Mesodermal cell (in vitro differentiated cells): ENCODE results near the gene LRRC37B.
"Not testable (repeated sequence)": the region's sequence is repeated elsewhere in the genome, so short reads cannot be mapped to it uniquely, and the experiment has no call there.

Experiments used
- H3K27ac ChIP-seq: 2 replicates; pipeline ENCODE4 v1.7.0; 2013; ENCODE audit warnings: mild to moderate bottlenecking, low read depth, low read length, moderate library complexity; ENCODE audit not compliant: severe bottlenecking
- H3K36me3 ChIP-seq: 2 replicates; pipeline ENCODE4 v1.7.1; 2013; ENCODE audit warnings: mild to moderate bottlenecking, low read length, moderate library complexity; ENCODE audit not compliant: control insufficient read depth, insufficient read depth
- H3K4me1 ChIP-seq: one replicate; pipeline ENCODE4 v1.7.1; 2013; ENCODE audit warnings: mild to moderate bottlenecking, low read length; ENCODE audit not compliant: insufficient read depth, control insufficient read depth, poor library complexity, severe bottlenecking
- H3K4me3 ChIP-seq: 2 replicates; pipeline ENCODE4 v1.7.0; 2013; ENCODE audit warnings: low read length, control low read depth, mild to moderate bottlenecking; ENCODE audit not compliant: insufficient read depth, poor library complexity, severe bottlenecking; ENCODE audit errors: extremely low read depth
- H3K9me3 ChIP-seq: 2 replicates; pipeline ENCODE4 v1.7.1; 2013; ENCODE audit warnings: mild to moderate bottlenecking, low read length, moderate library complexity; ENCODE audit not compliant: control insufficient read depth
- WGBS, 2 experiments: methylation state at CpG; one replicate each; pipeline ENCODE4 v1.1.5; 2013; ENCODE audit warnings: missing lambda C conversion rate in 2 of 2; ENCODE audit not compliant: insufficient coverage in 2 of 2; 5-methylcytosine and 5-hydroxymethylcytosine counted together

The LRRC37B gene

GRCh38 chr17:32010114-32010513 lies 2.9 kb downstream of the LRRC37B start:
- no peaks in the 10 kb centered on the region for H3K4me1 ChIP-seq

DNA sequence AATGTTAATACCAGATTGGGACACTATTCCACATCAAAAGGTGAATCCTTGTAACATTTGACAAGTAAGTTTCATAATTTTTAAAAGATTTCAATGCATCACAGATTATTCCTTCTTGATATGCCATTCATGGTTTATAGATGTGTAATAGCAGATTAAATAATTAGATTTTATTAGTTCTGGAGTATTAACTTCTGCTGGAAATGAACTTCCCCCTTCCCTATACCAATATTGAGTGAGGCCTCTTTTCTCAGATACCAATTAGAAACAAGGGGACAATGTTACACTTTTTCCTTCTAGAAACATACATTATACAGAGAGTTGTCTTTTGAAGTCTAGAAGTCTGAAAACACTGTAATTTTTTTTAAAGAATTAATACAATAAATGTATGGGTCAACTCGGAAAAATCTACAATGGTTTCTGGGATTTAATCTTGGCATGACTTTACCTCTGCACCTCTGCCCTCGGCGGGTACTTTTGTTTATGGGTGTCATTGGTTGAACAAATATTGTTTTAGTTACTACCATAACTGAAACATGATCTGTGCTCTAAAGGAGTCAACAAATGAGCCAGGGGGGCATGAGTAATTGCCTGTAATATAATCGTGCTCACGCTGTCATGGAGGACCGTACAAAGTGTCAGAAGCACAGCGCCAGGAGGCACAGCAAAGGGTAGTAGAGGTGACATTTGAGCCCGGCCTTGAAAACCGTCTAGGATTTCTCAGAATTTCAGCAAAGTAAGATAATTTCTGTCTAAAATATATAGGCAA lies 8.2 kb downstream of the LRRC37B start:
- H3K9me3 ChIP-seq: no peaks in the 10 kb centered on the region
- 94% methylated on average over 4 of the region's 9 CpGs; no CpG with 5 or more reads in 1 of the 2 experiments for WGBS, 2 experiments
- H3K36me3 ChIP-seq: no peaks in the 10 kb centered on the region
- no peak overlapping the region for H3K4me3 ChIP-seq
- no peak overlapping the region for H3K27ac ChIP-seq
- H3K4me1 ChIP-seq: no peaks in the 10 kb centered on the region

More at GRCh38 chr17:32010114-32010513, 2.9 kb downstream of the LRRC37B start:
- WGBS, 2 experiments: no CpG with 5 or more reads among the region's 4 CpGs
- Histone ChIP-seq H3K36me3 (no peaks in the 10 kb centered on the region), H3K27ac (no peak overlapping the region), H3K4me3 (no peak overlapping the region), H3K9me3 (no peaks in the 10 kb centered on the region)

DNA sequence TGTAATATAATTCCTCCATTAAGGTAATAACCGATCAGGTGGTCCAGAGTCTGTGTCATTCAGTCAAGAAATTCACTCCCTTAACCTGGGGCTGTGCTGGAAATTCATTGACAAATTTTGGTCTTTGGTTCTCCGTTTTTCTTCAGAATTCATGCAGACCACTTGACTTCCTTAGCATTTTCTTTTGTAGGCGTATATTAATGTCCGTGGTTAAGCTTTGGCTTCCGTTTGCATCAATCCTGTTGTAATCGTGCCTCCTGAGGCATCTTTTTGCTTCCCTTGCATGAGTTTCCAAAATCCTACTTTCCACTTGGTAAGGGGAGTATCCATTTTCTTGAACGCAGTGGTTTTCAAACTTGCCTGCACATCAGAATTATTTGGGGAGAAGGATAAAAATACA lies 9.0 kb downstream of the LRRC37B start:
- WGBS, 2 experiments: 74 to 86% methylated on average over 2 to 5 of the region's 7 CpGs
- no peaks in the 10 kb centered on the region for H3K9me3 ChIP-seq
- H3K4me3 ChIP-seq: no peak overlapping the region
- H3K4me1 ChIP-seq: no peaks in the 10 kb centered on the region
- peaks cover 2% of the 10 kb centered on the region for H3K36me3 ChIP-seq
- no peak overlapping the region for H3K27ac ChIP-seq

DNA sequence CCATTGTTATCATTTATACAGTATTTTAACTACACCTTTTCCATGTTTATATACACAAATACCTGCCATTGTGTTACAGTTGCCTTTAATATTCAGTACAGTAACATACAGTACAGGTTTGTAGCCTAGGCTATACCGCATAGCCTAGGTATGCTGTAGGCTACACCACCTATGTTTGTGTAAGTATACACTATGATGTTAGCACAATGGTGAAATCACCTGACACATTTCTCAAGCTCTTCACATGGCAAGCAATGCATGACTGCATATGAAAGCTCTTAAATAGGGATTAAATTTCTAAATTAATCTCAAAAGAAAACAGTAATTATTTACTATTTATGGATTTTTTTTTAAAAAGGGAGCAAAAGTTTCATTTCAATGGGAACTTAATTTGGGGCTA lies 12.0 kb downstream of the LRRC37B start:
- Histone ChIP-seq H3K36me3 (peaks cover 7% of the 10 kb centered on the region), H3K4me1 (no peaks in the 10 kb centered on the region), H3K27ac (no peak overlapping the region), H3K4me3 (no peak overlapping the region), H3K9me3 (no peaks in the 10 kb centered on the region)
- WGBS, 2 experiments: 100% methylated on average over 1 of the region's 1 CpG; no CpG with 5 or more reads in 1 of the 2 experiments

- peaks cover 7% of the 10 kb centered on the region for H3K36me3 ChIP-seq
- 89 to 94% methylated on average over 11 to 14 of the region's 16 CpGs for WGBS, 2 experiments
These were observed 13.9 kb downstream of the LRRC37B start for GRCh38 chr17:32020943-32021614.

DNA sequence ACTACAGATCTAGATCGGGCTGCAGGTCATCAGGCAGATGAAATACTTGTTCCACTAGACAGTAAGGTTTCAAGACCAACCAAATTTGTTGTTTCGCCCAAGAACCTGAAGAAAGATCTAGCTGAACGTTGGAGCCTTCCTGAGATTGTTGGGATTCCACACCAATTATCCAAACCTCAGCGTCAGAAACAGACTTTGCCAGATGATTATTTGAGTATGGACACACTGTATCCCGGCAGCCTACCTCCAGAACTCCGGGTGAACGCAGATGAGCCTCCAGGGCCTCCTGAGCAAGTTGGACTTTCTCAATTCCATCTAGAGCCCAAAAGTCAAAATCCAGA lies 14.4 kb downstream of the LRRC37B start:
- no peak overlapping the region for H3K4me3 ChIP-seq
- H3K36me3 ChIP-seq: peaks cover 7% of the 10 kb centered on the region
- 95% methylated on average over 4 to 7 of the region's 7 CpGs for WGBS, 2 experiments
- no peaks in the 10 kb centered on the region for H3K4me1 ChIP-seq
- H3K9me3 ChIP-seq: no peaks in the 10 kb centered on the region
- H3K27ac ChIP-seq: no peak overlapping the region

More at GRCh38 chr17:32020943-32021614, 13.9 kb downstream of the LRRC37B start:
- Histone ChIP-seq H3K9me3 (no peaks in the 10 kb centered on the region), H3K4me3 (no peak overlapping the region), H3K4me1 (no peaks in the 10 kb centered on the region), H3K27ac (no peak overlapping the region)

DNA sequence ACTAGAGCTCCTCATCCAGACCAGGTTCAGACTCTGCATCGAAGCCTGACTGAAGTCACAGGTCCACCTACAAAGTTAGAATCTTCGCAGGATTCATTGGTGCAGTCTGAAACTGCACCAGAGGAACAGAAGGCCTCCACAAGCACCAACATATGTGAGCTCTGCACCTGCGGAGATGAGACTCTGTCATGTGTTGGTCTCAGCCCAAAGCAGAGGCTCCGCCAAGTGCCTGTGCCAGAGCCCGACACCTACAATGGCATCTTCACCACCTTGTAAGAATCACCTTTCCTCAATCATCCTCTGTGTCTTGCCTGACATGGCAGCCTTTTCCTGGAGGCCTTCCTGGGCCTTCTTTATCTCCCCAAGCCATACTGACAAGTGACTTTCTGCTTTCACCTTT lies 15.4 kb downstream of the LRRC37B start:
- H3K9me3 ChIP-seq, H3K27ac ChIP-seq, H3K4me3 ChIP-seq, H3K4me1 ChIP-seq, H3K36me3 ChIP-seq: not testable (repeated sequence)
- WGBS, 2 experiments: 96 to 100% methylated on average over 2 to 3 of the region's 5 CpGs

DNA sequence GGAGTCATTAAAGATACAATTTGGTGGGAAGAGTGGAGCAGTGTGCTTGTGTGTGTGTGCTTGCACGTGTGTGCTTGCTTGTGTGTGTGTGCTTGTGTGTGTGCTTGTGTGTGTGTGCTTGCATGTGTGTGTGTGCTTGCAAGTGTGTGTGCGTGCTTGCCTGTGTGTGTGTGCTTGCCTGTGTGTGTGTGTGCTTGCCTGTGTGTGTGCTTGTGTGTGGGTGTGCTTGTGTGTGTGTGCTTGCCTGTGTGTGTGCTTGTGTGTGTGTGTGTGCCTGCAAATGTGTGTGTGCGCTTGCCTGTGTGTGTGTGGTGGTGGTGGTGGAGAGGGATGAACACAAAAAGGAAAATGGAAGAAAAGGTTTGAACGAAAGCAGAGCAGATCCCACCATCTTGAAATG lies 20.1 kb downstream of the LRRC37B start:
- not testable (repeated sequence) for H3K27ac ChIP-seq, H3K4me1 ChIP-seq, H3K36me3 ChIP-seq, H3K4me3 ChIP-seq, H3K9me3 ChIP-seq
- 43 to 73% methylated on average over 1 to 3 of the region's 4 CpGs for WGBS, 2 experiments

DNA sequence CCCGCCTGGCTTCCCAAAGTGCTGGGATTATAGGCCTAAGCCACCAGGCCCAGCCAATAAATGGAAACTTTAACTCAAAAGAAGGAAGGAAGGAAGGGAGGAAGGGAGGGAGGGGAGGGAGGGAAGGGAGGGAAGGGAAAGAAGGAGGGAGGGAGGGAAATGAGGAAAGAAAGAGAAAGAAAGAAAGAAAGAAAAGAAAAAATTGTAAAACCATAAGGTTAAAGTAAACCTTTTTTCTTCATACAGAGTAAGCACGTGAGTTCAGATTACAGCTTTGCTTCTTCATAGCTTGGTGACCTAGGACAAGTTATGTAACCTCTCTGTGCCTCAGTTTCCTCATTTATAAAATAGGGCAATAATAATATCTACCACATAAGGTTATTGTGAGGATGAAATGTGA lies 26.0 kb downstream of the LRRC37B start:
- Histone ChIP-seq H3K36me3 (peaks cover 20% of the 10 kb centered on the region), H3K9me3 (no peaks in the 10 kb centered on the region), H3K27ac (no peak overlapping the region), H3K4me3 (no peak overlapping the region), H3K4me1 (no peaks in the 10 kb centered on the region)
- WGBS, 2 experiments: no CpG with 5 or more reads among the region's 2 CpGs

GRCh38 chr17:32033812-32034211 lies 26.6 kb downstream of the LRRC37B start:
- not testable (repeated sequence) for H3K27ac ChIP-seq, H3K4me1 ChIP-seq, H3K9me3 ChIP-seq, H3K4me3 ChIP-seq
- 80% methylated on average over 1 of the region's 1 CpG; no CpG with 5 or more reads in 1 of the 2 experiments for WGBS, 2 experiments
- H3K36me3 ChIP-seq: peaks cover 20% of the 10 kb centered on the region

GRCh38 chr17:32040246-32040645 lies 33.1 kb downstream of the LRRC37B start:
- H3K4me1 ChIP-seq, H3K9me3 ChIP-seq, H3K4me3 ChIP-seq, H3K27ac ChIP-seq: not testable (repeated sequence)
- 86 to 92% methylated on average over 17 of the region's 17 CpGs for WGBS, 2 experiments
- peaks cover 24% of the 10 kb centered on the region for H3K36me3 ChIP-seq
